RPMI8226 (cell line): ENCODE measurements around the gene CRYBG1.

Source experiments
- DNase-seq: peaks from one replicate; pipeline ENCODE4 v3.0.0-alpha.2; 2015

Gene CRYBG1, protein sequence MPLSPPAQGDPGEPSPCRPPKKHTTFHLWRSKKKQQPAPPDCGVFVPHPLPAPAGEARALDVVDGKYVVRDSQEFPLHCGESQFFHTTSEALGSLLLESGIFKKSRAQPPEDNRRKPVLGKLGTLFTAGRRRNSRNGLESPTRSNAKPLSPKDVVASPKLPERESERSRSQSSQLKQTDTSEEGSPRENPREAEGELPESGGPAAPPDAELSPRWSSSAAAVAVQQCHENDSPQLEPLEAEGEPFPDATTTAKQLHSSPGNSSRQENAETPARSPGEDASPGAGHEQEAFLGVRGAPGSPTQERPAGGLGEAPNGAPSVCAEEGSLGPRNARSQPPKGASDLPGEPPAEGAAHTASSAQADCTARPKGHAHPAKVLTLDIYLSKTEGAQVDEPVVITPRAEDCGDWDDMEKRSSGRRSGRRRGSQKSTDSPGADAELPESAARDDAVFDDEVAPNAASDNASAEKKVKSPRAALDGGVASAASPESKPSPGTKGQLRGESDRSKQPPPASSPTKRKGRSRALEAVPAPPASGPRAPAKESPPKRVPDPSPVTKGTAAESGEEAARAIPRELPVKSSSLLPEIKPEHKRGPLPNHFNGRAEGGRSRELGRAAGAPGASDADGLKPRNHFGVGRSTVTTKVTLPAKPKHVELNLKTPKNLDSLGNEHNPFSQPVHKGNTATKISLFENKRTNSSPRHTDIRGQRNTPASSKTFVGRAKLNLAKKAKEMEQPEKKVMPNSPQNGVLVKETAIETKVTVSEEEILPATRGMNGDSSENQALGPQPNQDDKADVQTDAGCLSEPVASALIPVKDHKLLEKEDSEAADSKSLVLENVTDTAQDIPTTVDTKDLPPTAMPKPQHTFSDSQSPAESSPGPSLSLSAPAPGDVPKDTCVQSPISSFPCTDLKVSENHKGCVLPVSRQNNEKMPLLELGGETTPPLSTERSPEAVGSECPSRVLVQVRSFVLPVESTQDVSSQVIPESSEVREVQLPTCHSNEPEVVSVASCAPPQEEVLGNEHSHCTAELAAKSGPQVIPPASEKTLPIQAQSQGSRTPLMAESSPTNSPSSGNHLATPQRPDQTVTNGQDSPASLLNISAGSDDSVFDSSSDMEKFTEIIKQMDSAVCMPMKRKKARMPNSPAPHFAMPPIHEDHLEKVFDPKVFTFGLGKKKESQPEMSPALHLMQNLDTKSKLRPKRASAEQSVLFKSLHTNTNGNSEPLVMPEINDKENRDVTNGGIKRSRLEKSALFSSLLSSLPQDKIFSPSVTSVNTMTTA (N-terminal part only)

GRCh38 chr6:106360410-106360988, at the start of gene CRYBG1:
CRYBG1 (plus strand) TSS chr6:106360717; CDS start chr6:106360909, 192 bp downstream.
- peak; percentile 65 for DNase-seq

DNA sequence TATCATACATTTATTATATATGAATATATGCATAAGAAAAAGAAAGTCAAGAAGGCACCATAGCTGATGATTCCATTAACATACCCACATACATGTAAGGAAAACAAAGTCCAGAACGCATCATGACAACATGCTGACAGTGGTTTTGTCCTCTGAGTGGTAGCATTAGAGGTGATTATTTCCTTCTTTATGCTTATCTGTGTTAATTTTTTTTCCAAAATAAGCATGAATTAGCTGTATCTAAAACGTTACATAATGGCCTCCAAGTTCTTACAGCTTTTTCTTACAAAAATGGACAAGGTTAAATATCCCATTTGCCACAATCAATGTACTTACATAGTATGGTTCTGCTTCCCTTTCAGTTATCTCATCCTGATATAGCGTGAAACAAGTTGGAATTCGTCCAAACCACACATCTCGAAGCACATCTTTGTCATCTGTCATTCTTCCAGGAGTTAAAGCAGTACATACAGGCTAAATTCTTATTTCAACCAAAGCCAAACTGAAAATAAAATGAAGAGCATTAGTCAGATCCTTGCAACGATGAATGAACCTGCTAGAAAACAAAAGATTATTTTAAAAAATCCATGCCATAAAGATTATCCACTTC, 44.6 kb upstream of the CRYBG1 start:
- no peak for DNase-seq

DNA sequence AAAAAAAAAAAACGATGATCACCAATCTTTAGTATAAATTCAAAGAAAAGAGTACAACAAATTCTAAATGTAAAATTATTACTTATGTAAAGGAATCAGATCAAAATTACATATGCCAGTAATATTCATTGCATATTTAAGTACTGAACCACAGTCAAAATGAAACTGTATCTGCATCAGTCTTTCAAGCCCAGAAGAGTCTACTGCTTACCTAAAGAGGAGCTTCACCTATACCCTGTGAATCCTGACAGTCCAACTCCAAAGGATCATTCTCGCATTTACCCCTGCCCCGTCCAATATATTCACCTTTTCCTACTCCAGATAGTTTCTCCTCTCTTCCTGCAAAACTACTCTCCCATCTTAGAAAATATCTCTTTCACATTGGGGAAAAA, 44.1 kb upstream of the CRYBG1 start:
- no peak for DNase-seq

DNA sequence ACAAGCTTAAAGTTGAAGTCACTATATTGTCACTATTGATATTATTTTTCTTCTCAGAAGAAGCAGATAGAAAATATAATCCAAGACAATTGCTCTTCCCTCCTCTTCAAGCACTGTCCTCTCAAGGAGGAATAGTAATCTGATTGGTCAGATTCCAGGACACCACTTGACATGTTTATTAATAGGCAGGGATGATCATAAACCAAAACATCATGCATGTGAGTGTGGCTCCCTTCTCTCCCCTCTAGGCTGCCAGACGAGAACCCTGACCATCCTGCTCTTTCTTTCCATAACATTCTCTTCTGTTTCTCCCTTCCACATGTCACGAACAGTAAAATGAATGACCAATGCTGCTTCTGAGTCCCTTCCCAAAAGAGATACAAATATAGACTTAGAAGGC, 42.5 kb upstream of the CRYBG1 start:
- no peak for DNase-seq

- no peak for DNase-seq
Measured at GRCh38 chr6:106318851-106319250, 41.7 kb upstream of the CRYBG1 start.

GRCh38 chr6:106321940-106322339, 38.6 kb upstream of the CRYBG1 start:
- no peak for DNase-seq

GRCh38 chr6:106324726-106325335, 35.7 kb upstream of the CRYBG1 start:
- no peak for DNase-seq

GRCh38 chr6:106325336-106326178, 35.0 kb upstream of the CRYBG1 start, which contains the start of gene ATG5:
ATG5 (minus strand) TSS chr6:106325760; CDS start chr6:106316208, 9,552 bp downstream.
- peak; percentile 97 for DNase-seq

- DNase-seq, result peak; percentile 54
Measured at GRCh38 chr6:106334646-106335448, 25.7 kb upstream of the CRYBG1 start.

DNA sequence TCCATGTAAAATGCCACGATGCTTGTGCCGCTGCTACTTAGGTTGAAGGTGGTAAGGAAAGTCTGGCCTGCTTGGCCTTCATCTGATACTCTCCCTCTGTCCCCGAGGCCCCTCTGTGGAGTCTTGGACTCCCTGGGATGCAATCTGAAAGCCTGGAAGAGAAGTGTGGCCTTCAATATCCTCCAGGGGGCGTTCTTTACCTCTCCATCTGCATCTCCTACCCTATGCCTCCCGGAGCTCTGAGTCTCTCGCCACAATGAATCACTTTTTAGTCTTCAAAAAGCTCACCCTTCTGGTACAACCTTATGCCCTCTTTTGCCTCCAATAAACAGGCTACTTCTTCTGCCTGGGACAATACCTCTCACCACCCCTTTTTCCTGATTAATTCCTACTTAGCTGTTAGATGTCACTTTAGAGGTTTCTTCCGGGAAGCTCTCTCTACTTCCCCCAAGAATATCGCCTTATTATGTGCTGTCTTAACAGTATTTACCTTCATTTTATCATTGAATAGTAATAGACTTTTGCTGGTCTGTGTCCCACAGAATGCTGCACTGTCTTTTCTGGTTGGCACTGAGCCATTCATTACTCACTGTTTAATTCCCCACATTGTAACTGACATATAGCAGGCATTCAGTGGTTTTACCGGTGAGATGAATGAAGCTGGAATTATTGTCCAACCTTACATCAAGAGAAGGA, 21.0 kb upstream of the CRYBG1 start:
- peak; percentile 51 for DNase-seq

GRCh38 chr6:106347219-106347618, 13.3 kb upstream of the CRYBG1 start:
- no peak for DNase-seq

- DNase-seq, result no peak
Measured at GRCh38 chr6:106356378-106356777, 4.1 kb upstream of the CRYBG1 start.

- no peak for DNase-seq
Measured at GRCh38 chr6:106359959-106360409, 533 bp upstream of the CRYBG1 start.

GRCh38 chr6:106360989-106361430, 493 bp downstream of the CRYBG1 start:
- DNase-seq, result peak; percentile 7

GRCh38 chr6:106363401-106364138, 3.1 kb downstream of the CRYBG1 start:
- no peak for DNase-seq

DNA sequence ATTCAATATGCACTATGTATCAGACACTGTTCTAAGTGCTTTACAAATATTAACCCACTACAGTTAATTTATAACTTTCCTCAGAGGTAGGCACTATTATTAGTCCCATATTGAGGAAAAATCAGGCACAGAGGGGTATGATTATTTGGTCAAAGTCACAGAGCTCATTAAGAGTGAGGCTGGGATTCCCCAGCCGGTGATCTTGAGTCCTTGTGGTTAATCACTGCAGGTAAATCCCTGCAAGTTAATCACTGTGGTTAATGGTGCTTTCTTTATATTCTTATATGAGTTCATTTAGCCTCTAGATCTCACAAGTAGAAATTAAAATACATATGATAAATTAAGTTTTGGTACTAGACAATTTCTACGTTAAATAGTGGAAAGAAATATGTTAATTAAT, 9.2 kb downstream of the CRYBG1 start:
- no peak for DNase-seq

- no peak for DNase-seq
Measured at GRCh38 chr6:106370639-106371038, 10.1 kb downstream of the CRYBG1 start.

DNA sequence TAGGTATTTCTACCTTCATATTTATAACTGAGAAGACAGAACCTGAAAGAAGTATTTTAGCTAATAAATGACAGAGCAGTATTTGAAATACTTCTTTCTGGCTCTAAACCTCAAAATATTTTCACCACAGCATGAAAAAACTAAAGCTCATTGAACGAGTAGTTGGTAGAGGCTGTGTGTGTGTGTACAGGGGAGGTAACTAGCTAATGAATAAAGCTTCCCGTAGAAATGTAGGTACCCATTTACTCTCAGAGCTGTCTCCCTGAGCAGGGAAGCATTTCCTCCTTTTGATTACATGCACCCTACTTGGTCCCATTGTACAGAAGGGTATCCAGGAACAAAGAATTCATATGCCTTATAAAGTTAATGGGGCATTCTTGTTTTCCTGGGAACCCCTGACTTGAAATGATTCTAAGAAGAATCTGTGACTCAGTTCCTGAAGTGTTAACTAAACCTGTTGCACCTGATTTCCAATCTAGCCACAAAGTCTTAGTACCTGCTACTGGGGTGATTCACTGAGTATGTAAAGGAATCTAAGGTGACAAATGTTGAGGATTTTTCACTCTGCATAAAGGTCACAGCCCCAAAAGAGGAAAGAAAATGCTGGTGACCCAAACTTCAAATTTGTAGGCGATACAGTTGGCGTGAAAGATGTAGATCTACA, 12.5 kb downstream of the CRYBG1 start:
- DNase-seq, result no peak
